Stomach (tissue), 9 donors: ENCODE results near the gene ARAP2. TPM values are rescaled to one million over a fixed set of nuclear protein-coding genes. Genes with fewer than 3 reads are reported as not detected.

Source experiments
- DNase-seq, 2 donors: peaks; one replicate each; pipeline versions ENCODE4 v3.0.0 to v3.0.0-alpha.2; 2013 to 2019
- H3K27ac ChIP-seq, 5 donors: fragments of 200-600 bp in 4 of 5; sonication (generic) in 4 of 5; one replicate each; pipeline ENCODE4 v1.5.1; 2013 to 2019; ENCODE audit warnings: mild to moderate bottlenecking in 1 of 5, moderate library complexity in 1 of 5
- H3K27me3 ChIP-seq, 3 donors: fragments of 200-600 bp; sonication (generic); one replicate each; pipeline ENCODE4 v1.5.1; 2017 to 2019; ENCODE audit warnings: mixed run types in 1 of 3
- H3K36me3 ChIP-seq, 4 donors: fragments of 200-600 bp; sonication (generic); 1 replicate in 3 of 4; 2 replicates in 1 of 4; pipeline ENCODE4 v1.5.1; 2016 to 2019
- H3K4me1 ChIP-seq, 4 donors: fragments of 200-600 bp; sonication (generic); one replicate each; pipeline ENCODE4 v1.5.1; 2016 to 2019
- H3K4me3 ChIP-seq, 4 donors: fragments of 200-600 bp; sonication (generic) in 3 of 4; one replicate each; pipeline ENCODE4 v1.5.1; 2016 to 2019; ENCODE audit warnings: mild to moderate bottlenecking in 1 of 4
- H3K9me3 ChIP-seq, 4 donors: fragments of 200-600 bp; sonication (generic); one replicate each; pipeline ENCODE4 v1.5.1; 2016 to 2019
- CTCF ChIP-seq, 7 experiments: fragments of 450-650 bp in 4 of 7; fragments of 200-600 bp in 3 of 7; sonication (generic) in 3 of 7; IDR thresholded peaks; one replicate each; pipeline ENCODE4 v1.5.1; 2016 to 2019; ENCODE audit warnings: antibody characterized with exemption in 7 of 7, control low read depth in 2 of 7, mild to moderate bottlenecking in 1 of 7
- EP300 ChIP-seq: sonication (generic); formaldehyde crosslinking; IDR thresholded peaks from one replicate; pipeline ENCODE4 v1.6.1; 2017; ENCODE audit warnings: antibody characterized with exemption
- POLR2A ChIP-seq, 4 donors: fragments of 450-650 bp; IDR thresholded peaks; one replicate each; pipeline ENCODE4 v1.6.1; 2016; ENCODE audit warnings: antibody characterized with exemption in 4 of 4, control low read depth in 2 of 4, mild to moderate bottlenecking in 1 of 4, moderate library complexity in 1 of 4
- POLR2AphosphoS5 ChIP-seq, 3 donors: sonication (generic); formaldehyde crosslinking; IDR thresholded peaks; one replicate each; pipeline ENCODE4 v1.6.1; 2016; ENCODE audit warnings: antibody characterized with exemption in 3 of 3
- WGBS, 5 donors: extraction: QIAGEN DNeasy Blood & Tissue Kit in 3 of 5; methylation state at CpG; one replicate each; pipeline versions ENCODE4 v1.1.5 to v1.1.7; 2013 to 2018; 5-methylcytosine and 5-hydroxymethylcytosine counted together
- intact Hi-C: fragments of 100-400 bp; cut with DNase I; formaldehyde crosslinking; loops from one replicate; pipeline ENCODE4 v1.15.1; 2023; ENCODE audit warnings: low total_unique reads
- polyA plus RNA-seq, 3 donors: library from polyadenylated mRNA; stranded (reverse); fragments of 200-250 nt; gene quantifications; one replicate each; pipeline ENCODE4 v1.2.3, GENCODE V29; 2013
- total RNA-seq, 5 donors: library from RNA; depleted of rRNA; stranded (reverse); fragments of >200 nt; gene quantifications; one replicate each; pipeline versions ENCODE4 v1.1.0 to v1.2.3, GENCODE V29; 2014 to 2016
- donor health status: healthy with polysubstance abuse.
- donor health status: Bipolar disorder and iron deficiency.
- donor health status: healthy.

The ARAP2 gene
- total and polyA plus RNA-seq, 8 donors = 2.2 to 69.4 (median 19.1) TPM

GRCh38 chr4:36283912-36284465, 39.7 kb upstream of the ARAP2 start:
- H3K4me1 ChIP-seq = no peaks in the 10 kb centered on the region
- 72 to 84% (median 79%) methylated on average over 2 of the region's 2 CpGs for WGBS, 5 donors
- H3K4me3 ChIP-seq = no peak overlapping the region
- no peaks in the 10 kb centered on the region for H3K9me3 ChIP-seq
- H3K27me3 ChIP-seq = no peaks in the 10 kb centered on the region
- no peak for TF ChIP-seq POLR2A (IDR thresholded peaks at IDR 0.05)
- TF ChIP-seq POLR2AphosphoS5 (IDR thresholded peaks at IDR 0.05) = no peak
- TF ChIP-seq CTCF (IDR thresholded peaks at IDR 0.05) = no peak
- TF ChIP-seq EP300 = no peak
- H3K27ac ChIP-seq = no peak overlapping the region
- H3K36me3 ChIP-seq = no peaks in the 10 kb centered on the region
- no peak for DNase-seq
- intact Hi-C loops = no loop called here

- H3K36me3 ChIP-seq = no peaks in the 10 kb centered on the region
- TF ChIP-seq POLR2AphosphoS5 (IDR thresholded peaks at IDR 0.05) = no peak
- TF ChIP-seq POLR2A (IDR thresholded peaks at IDR 0.05) = no peak
- TF ChIP-seq EP300 = no peak
- no peaks in the 10 kb centered on the region for H3K9me3 ChIP-seq
- intact Hi-C loops = no loop called here
- no peaks in the 10 kb centered on the region for H3K27me3 ChIP-seq
- H3K4me3 ChIP-seq = no peak overlapping the region
- DNase-seq = no peak
- no peaks in the 10 kb centered on the region for H3K4me1 ChIP-seq
- no peak overlapping the region for H3K27ac ChIP-seq
These were observed 38.3 kb upstream of the ARAP2 start for GRCh38 chr4:36282503-36283030.

GRCh38 chr4:36281384-36282106, 37.2 kb upstream of the ARAP2 start, which contains the start of gene DTHD1:
Gene DTHD1, plus strand, starts transcription at chr4:36281616. Its CDS starts 143 bp downstream, at chr4:36281759.
- no peaks in the 10 kb centered on the region for H3K27me3 ChIP-seq
- H3K4me1 ChIP-seq = no peaks in the 10 kb centered on the region
- DNase-seq = peak in 1 of 2 donors; percentile 61
- WGBS, 5 donors = 64 to 78% (median 71%) methylated on average over 5 of the region's 5 CpGs
- no peak for TF ChIP-seq POLR2AphosphoS5 (IDR thresholded peaks at IDR 0.05)
- intact Hi-C loops = no loop called here
- H3K4me3 ChIP-seq = no peak within 1 kb of the TSS
- H3K9me3 ChIP-seq = no peaks in the 10 kb centered on the region
- H3K27ac ChIP-seq = no peak within 1 kb of the TSS
- H3K36me3 ChIP-seq = no peaks in the 10 kb centered on the region

GRCh38 chr4:36280555-36280954, 36.2 kb upstream of the ARAP2 start:
- no peaks in the 10 kb centered on the region for H3K4me1 ChIP-seq
- H3K27me3 ChIP-seq = no peaks in the 10 kb centered on the region
- no peak overlapping the region for H3K4me3 ChIP-seq
- no peaks in the 10 kb centered on the region for H3K9me3 ChIP-seq
- TF ChIP-seq CTCF (IDR thresholded peaks at IDR 0.05) (no peak), POLR2A (IDR thresholded peaks at IDR 0.05) (no peak), POLR2AphosphoS5 (IDR thresholded peaks at IDR 0.05) (no peak), EP300 (no peak)
- intact Hi-C loops = no loop called here
- no peaks in the 10 kb centered on the region for H3K36me3 ChIP-seq
- H3K27ac ChIP-seq = no peak overlapping the region
- no peak for DNase-seq
- WGBS, 5 donors = 59 to 73% (median 65%) methylated on average over 4 of the region's 4 CpGs

- TF ChIP-seq EP300 = no peak
- TF ChIP-seq POLR2AphosphoS5 (IDR thresholded peaks at IDR 0.05) = no peak
- no peak for TF ChIP-seq POLR2A (IDR thresholded peaks at IDR 0.05)
- no peak for TF ChIP-seq CTCF (IDR thresholded peaks at IDR 0.05)
- H3K27ac ChIP-seq = no peak overlapping the region
- H3K4me3 ChIP-seq = no peak overlapping the region
- 69 to 83% (median 75%) methylated on average over 2 of the region's 2 CpGs for WGBS, 5 donors
- DNase-seq = no peak
- H3K4me1 ChIP-seq = no peaks in the 10 kb centered on the region
- intact Hi-C loops = no loop called here
- no peaks in the 10 kb centered on the region for H3K36me3 ChIP-seq
- H3K9me3 ChIP-seq = no peaks in the 10 kb centered on the region
- H3K27me3 ChIP-seq = no peaks in the 10 kb centered on the region
These were observed 34.5 kb upstream of the ARAP2 start for GRCh38 chr4:36278789-36279188.
